ENCODE measurements around the gene PLEKHH3.

Gene PLEKHH3

GRCh38 chr17:42685831-42686230 lies 9.0 kb upstream of the PLEKHH3 start:
- DNase-seq (ENCODE audit: low read depth), result no peak

- no peak for DNase-seq (ENCODE audit: low read depth)
Measured at GRCh38 chr17:42684929-42685556, 8.2 kb upstream of the PLEKHH3 start.

GRCh38 chr17:42683407-42684034 lies 6.7 kb upstream of the PLEKHH3 start:
- DNase-seq (ENCODE audit: low read depth), result no peak

DNA sequence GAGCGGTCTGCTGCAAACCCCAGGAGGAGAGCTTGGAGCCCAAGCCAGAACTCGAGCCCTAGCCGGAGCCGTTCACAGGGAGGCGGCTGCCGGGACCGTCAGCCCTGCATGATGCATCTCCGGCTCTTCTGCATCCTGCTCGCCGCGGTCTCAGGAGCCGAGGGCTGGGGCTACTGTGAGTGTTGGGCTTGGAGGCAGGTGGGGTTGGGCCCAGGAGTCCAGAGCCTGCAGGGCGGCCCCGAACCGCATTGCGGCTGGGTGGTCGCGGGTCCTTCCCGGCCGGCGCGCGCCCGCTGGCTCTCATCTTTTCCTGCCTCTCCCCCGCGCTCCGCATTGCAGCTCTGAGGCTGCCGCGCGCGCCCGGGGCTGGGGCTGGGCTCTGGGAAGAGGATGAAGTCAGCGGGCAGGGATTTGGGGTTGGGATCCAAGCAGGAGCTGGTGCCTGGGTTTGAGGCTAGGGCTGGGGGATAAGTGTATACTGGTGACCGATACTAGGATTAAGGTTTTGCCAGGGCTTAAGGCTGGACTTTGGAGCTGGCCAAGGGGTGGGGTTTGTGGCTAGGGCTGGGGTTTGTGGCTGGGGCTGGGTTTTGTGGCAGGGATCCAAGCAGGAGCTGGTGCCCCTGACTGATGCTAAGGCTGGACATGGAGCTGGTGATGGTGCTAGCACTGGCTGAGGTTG lies 6.1 kb upstream of the PLEKHH3 start:
- no peak for DNase-seq (ENCODE audit: low read depth)

DNA sequence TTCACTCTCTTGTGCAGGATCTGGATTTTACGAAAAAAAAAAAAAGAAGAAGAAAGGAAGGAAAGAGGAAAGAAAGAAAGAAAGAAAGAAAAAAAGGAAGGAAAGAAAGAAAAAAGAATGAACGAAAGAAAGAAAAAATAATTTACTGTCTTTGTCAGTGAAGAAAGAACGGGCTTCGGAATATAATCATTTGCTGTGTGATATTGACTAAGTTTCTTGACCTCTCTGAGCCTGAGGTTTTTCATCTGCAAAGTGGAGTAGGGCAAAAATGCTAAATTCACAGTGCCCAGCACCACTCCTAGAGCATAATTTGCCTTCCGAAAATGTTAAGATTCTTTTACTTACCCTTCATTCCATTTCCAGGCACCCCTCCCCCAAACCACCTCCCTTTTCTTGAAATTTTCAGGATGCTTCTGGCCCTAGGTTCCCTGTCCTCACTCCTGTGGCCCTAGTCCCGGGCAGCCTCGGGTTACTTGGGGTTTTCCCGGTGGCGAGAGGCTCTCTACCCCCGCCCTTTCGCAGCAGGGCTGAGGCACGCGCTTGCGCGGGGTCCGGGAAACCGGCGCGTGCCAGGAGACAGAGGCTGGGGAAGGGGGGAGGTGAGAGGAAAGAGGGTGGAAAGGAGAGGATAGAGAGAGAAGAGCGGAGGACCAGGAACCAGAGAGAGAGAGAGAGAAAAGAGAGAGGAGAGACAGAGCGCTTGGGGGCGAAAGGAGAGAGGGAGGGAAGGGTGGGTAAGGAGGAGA lies 5.4 kb upstream of the PLEKHH3 start, which contains the start of gene CNTNAP1:
CNTNAP1 (plus strand) TSS at position 556 of the 746 bp plus-strand sequence. CDS start 299 bp downstream, outside the sequence.
- DNase-seq (ENCODE audit: low read depth), result no peak

DNA sequence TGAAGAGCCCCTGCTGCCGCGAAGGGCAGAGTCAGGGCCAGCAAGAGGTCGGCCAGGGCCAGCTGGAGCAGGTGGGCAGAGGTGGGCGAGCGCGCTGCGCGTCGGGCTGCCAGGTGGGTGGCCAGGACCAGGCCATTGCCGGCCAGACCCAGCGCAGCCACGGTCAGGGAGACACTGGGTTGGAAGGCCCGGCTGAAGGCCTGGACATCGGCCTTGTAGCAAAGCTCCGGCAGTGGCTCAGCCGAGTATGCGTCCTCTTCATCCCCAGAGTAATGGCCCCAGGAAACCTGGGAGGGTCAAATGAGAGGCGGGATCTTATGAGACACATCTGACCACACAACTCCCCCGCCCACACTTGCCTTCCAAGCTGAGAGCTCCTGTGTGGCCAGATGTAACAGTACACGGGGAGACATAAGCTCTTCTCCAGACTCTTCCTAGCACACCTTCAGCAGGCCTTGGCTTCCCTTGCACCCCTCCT lies 3.6 kb upstream of the PLEKHH3 start:
- no peak for DNase-seq (ENCODE audit: low read depth)

GRCh38 chr17:42679492-42680330 lies 2.9 kb upstream of the PLEKHH3 start:
- DNase-seq (ENCODE audit: low read depth), result peak; percentile 64

GRCh38 chr17:42678951-42679491 lies 2.2 kb upstream of the PLEKHH3 start:
- DNase-seq (ENCODE audit: low read depth), result no peak

DNA sequence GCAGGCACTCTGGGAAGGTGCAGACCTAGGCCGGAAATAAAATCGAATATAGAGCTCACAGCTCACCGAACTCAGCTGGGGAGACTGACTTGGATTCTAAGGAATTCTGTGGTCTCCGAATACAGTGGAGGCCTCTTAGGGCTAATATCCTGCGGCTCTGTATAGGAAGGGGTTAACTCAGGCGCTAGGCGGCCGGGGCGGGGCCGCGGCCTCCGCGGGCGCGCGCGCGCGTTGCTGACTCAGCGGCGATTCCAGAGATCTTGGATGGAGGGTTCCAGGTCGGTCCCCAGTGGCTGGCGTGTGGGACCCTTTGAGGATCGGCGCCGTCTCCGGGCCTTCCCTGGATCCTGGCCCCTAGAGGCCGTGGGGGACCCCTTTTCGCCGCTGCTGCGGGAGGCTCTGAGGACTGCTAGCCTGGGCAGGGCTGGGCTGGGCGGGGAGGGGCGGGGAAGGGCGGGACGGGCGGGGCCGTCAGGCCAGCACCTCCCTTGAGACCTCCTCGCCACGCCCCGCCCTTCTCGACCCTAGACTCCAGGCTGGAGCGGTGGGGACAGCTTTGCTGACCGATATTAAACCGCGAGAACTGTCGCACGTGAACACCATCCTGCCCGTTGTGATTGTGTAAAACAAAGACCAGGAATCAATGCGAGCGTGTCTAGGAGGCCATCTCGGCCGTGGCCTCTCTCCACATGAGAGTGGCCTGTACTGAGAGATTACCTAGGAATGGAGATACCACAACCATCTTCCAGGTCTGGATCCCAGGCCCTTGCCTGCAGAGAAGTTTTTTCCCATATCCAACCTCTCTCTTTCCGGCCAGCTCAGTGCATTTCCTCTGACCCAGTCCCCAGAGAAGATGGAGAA lies 1.4 kb upstream of the PLEKHH3 start:
- peak; percentile 65 for DNase-seq (ENCODE audit: low read depth)

DNA sequence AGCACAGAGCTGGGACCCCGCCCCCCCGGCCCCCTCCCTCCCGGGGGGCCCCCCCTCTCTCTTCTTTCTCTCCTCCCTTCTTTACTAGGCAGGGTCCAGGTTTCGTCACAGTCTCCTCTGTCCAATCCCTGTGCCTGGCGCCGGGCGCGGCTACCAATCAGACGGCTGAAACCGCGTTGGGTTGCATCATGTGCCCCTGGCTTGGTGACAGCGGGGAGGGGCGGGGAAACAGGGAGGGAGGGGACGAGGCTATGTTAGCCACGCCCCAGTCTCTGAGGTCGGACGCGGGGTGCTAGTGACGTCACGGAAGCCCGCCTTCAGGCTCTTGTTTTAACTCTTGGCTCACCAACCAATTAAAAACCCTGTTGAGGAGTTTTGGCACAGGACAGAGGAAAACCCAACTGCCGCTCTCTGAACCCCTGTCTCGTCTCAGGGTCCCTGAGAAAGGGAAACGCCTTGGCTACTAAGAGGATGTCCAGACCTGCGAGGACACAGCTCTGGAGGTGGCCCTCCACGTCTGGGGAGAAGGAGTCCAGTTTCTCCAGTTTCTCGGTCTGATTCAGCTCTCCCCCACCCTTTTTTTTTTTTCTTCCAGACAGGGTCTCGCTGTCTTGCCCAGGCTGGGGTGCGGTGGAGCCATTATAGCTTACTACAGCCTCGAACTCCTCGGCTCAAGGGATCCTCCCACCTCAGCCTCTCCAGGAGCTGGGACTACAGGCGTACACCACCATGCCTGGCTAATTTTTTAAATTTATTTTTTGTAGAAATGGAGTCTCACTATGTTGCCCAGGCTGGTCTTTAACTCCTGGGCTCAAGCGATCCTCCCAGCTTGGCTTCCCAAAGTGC lies 441 bp upstream of the PLEKHH3 start:
- DNase-seq (ENCODE audit: low read depth), result peak; percentile 94

- DNase-seq (ENCODE audit: low read depth), result no peak
Measured at GRCh38 chr17:42675965-42676423, 800 bp downstream of the PLEKHH3 start.

DNA sequence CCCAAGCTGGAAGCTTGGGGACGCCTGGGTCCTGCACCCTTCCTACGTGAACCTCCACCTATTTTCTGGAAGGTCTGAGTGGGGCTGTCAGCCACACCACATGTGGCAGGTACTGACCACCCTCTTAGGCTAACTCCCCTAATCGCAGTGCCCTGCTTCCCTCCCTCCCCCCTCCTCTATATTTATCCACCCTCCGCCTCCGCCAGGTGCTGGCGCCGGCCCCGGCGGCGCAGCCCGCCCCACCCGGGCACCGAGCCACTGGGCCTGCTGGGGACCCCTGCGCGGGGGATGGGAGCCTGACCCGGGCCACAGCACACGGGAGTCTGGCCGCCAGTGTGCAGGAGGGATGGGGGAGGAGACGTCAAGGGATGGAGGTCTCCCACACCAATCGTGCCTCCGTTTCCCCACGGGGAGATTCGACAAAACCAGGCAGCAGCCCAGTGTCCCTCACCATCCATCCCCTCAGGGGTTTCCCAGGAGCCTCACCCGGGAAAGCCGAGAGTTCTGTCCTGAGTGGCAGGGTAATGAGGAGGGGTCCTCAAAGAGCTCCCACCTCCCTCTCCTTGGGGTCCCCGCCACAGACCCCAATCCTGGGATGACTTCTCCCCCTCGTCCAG lies 1.3 kb downstream of the PLEKHH3 start:
- no peak for DNase-seq (ENCODE audit: low read depth)

GRCh38 chr17:42674755-42675347 lies 1.9 kb downstream of the PLEKHH3 start:
- no peak for DNase-seq (ENCODE audit: low read depth)

- no peak for DNase-seq (ENCODE audit: low read depth)
Measured at GRCh38 chr17:42673885-42674754, 2.7 kb downstream of the PLEKHH3 start.

- no peak for DNase-seq (ENCODE audit: low read depth)
Measured at GRCh38 chr17:42673266-42673884, 3.4 kb downstream of the PLEKHH3 start.

DNA sequence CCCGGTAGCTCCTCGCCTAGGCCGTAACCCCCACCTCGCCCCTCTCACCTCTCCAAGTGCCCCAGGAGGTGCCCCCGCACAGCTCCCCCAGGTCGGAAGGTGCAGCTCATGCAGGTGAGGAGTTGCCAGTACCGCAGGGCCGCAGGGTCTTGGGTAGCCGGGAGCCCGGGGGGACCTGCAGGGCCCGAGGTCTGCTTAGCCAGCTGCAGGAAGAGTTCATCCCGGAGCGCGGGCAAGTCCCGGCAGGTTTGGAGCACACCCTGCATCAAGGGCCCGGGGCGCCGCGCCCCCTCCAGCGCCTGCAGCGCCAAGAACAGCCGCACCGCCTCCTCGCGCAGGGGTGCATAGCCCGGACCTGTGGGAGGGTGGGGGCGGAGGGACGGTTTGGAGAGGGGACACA lies 4.8 kb downstream of the PLEKHH3 start:
- DNase-seq (ENCODE audit: low read depth), result no peak
